Neural cell (in vitro differentiated cells): Measurements from ENCODE around the gene AFF3. TPM values are rescaled to one million over a fixed set of nuclear protein-coding genes. Genes with fewer than 3 reads are reported as not detected.

Experiments
- H2AFZ ChIP-seq: fragments of 200-600, 300-800 bp; sonication (generic), shearing (Covaris generic); 2 replicates; pipeline ENCODE4 v1.6.0; 2014; ENCODE audit warnings: low read depth, mild to moderate bottlenecking, antibody characterized with exemption, low read length, moderate library complexity
- H3F3A ChIP-seq: fragments of 200-600 bp; shearing (Covaris generic); 2 replicates; pipeline ENCODE4 v1.6.1; 2016; ENCODE audit warnings: mild to moderate bottlenecking, moderate library complexity, mixed read lengths, antibody characterized with exemption, low read length; ENCODE audit not compliant: insufficient read depth, poor library complexity, severe bottlenecking
- H3K27ac ChIP-seq: fragments of 200-600, 300-800 bp; sonication (generic), shearing (Covaris generic); 2 replicates; pipeline ENCODE4 v1.5.1; 2014; ENCODE audit warnings: mild to moderate bottlenecking, low read length, moderate library complexity
- H3K27me3 ChIP-seq: fragments of 300-800, 200-600 bp; sonication (generic), shearing (Covaris generic); 2 replicates; pipeline ENCODE4 v1.6.0; 2014; ENCODE audit warnings: mild to moderate bottlenecking, low read depth, low read length, moderate library complexity; ENCODE audit not compliant: insufficient read depth
- H3K36me3 ChIP-seq: fragments of 300-800, 200-600 bp; sonication (generic), shearing (Covaris generic); 2 replicates; pipeline ENCODE4 v1.5.1; 2014; ENCODE audit warnings: mild to moderate bottlenecking, antibody characterized with exemption, low read length, moderate library complexity; ENCODE audit not compliant: insufficient read depth
- H3K4me2 ChIP-seq: fragments of 300-800, 200-600 bp; sonication (generic), shearing (Covaris generic); 2 replicates; pipeline ENCODE4 v1.6.0; 2014; ENCODE audit warnings: mild to moderate bottlenecking, low read length
- H3K4me3 ChIP-seq: fragments of 300-800, 200-600 bp; sonication (generic), shearing (Covaris generic); 2 replicates; pipeline ENCODE4 v1.5.1; 2014; ENCODE audit warnings: mild to moderate bottlenecking, low read length, moderate library complexity
- H3K79me2 ChIP-seq: fragments of 200-600 bp; shearing (Covaris generic); replicated peaks from 2 replicates; pipeline ENCODE4 v1.6.0; 2014; ENCODE audit warnings: mild to moderate bottlenecking, low read length, moderate library complexity; ENCODE audit not compliant: insufficient read depth
- H3K9ac ChIP-seq: fragments of 300-800, 200-600 bp; sonication (generic), shearing (Covaris generic); 2 replicates; pipeline ENCODE4 v1.6.1; 2016; ENCODE audit warnings: mild to moderate bottlenecking, low read length, mixed read lengths
- H3K9me2 ChIP-seq: fragments of 200-600 bp; shearing (Covaris generic); 2 replicates; pipeline ENCODE4 v1.6.1; 2016; ENCODE audit warnings: mild to moderate bottlenecking, low read length, mixed read lengths; ENCODE audit not compliant: insufficient read depth
- H3K9me3 ChIP-seq: fragments of 200-600, 300-800 bp; sonication (generic), shearing (Covaris generic); 2 replicates; pipeline ENCODE4 v1.6.1; 2016; ENCODE audit warnings: mild to moderate bottlenecking, mixed run types, low read length, moderate library complexity, mixed read lengths
- H4K20me1 ChIP-seq: fragments of 200-600 bp; shearing (Covaris generic); 2 replicates; pipeline ENCODE4 v1.6.1; 2016; ENCODE audit warnings: mild to moderate bottlenecking, mixed run types; ENCODE audit not compliant: insufficient read depth
- EP300 ChIP-seq: fragments of 450-650 bp; conservative IDR thresholded peaks from 2 replicates; pipeline ENCODE4 v1.6.1; 2014; ENCODE audit warnings: antibody characterized with exemption, mild to moderate bottlenecking, moderate library complexity; ENCODE audit not compliant: poor library complexity, severe bottlenecking
- EZH2 ChIP-seq: fragments of 200-600, 300-800 bp; shearing (Covaris generic), sonication (generic); IDR thresholded peaks from 2 replicates; pipeline ENCODE4 v1.6.1; 2014; ENCODE audit warnings: antibody characterized with exemption, low read length, borderline replicate concordance, mild to moderate bottlenecking; ENCODE audit not compliant: insufficient read depth, poor library complexity, severe bottlenecking
- MXI1 ChIP-seq: fragments of 450-650 bp; conservative IDR thresholded peaks from 2 replicates; pipeline ENCODE4 v1.6.1; 2014; ENCODE audit warnings: antibody characterized with exemption, mild to moderate bottlenecking; ENCODE audit not compliant: poor library complexity, severe bottlenecking
- POLR2AphosphoS5 ChIP-seq: IDR thresholded peaks from 2 replicates; pipeline ENCODE4 v1.6.1; 2012
- RAD21 ChIP-seq: fragments of 450-650 bp; conservative IDR thresholded peaks from 2 replicates; pipeline ENCODE4 v1.6.1; 2014; ENCODE audit warnings: antibody characterized with exemption, mild to moderate bottlenecking, moderate library complexity
- SMC3 ChIP-seq: fragments of 450-650 bp; conservative IDR thresholded peaks from 2 replicates; pipeline ENCODE4 v1.6.1; 2014; ENCODE audit warnings: antibody characterized with exemption, mild to moderate bottlenecking, moderate library complexity; ENCODE audit not compliant: poor library complexity
- TAF1 ChIP-seq: IDR thresholded peaks from 2 replicates; pipeline ENCODE4 v1.6.1; 2012; ENCODE audit warnings: low read depth
- polyA plus RNA-seq: library from polyadenylated mRNA; depleted of rRNA; stranded (reverse); fragments of >200 nt; gene quantifications from 2 replicates; pipeline ENCODE4 v1.2.3, GENCODE V29; 2014
- TF ChIP-seq, protein P1 (sequence below): IDR thresholded peaks from 2 replicates; pipeline ENCODE4 v1.6.1; 2012; ENCODE audit warnings: borderline replicate concordance
- TF ChIP-seq, protein P2 (sequence below): fragments of 450-650 bp; IDR thresholded peaks from 2 replicates; pipeline ENCODE4 v1.5.1; 2014; ENCODE audit warnings: antibody characterized with exemption, mild to moderate bottlenecking, moderate library complexity; ENCODE audit not compliant: poor library complexity, severe bottlenecking

AFF3 gene
- polyA plus RNA-seq, 1 donor from 2014 or later, result 5.1 TPM

DNA sequence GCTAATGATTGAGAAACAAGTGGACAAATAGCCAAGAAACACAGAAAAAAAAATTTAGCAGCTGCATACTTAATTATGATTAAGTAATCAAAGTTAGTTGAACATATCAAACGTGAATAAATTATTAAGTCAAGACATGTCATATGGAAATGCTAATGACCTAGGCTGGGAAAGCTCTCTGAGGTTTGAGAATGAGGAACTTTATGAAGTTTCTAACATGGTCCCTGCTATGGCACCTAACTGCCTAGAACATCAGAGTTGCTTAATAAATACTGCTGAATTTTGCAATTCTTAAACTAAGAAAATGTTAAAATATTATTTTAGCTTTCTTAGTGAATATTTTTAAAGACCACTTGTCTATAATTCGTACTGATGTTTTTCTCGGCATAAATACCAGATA lies 99.8 kb downstream of the AFF3 start:
- no peaks in the 10 kb centered on the region for H3K9me2 ChIP-seq
- H3K4me3 ChIP-seq, result no peak overlapping the region
- no peaks in the 10 kb centered on the region for H3K9me3 ChIP-seq
- H3K9ac ChIP-seq, result no peak overlapping the region
- H3K27ac ChIP-seq, result no peak overlapping the region
- no peaks in the 10 kb centered on the region for H3K27me3 ChIP-seq
- H4K20me1 ChIP-seq, result no peaks in the 10 kb centered on the region
- no peak overlapping the region for H3K4me2 ChIP-seq
- no peak overlapping the region for H2AFZ ChIP-seq
- H3F3A ChIP-seq, result no peaks in the 10 kb centered on the region
- H3K36me3 ChIP-seq, result no peaks in the 10 kb centered on the region
- TF ChIP-seq, protein P1, sequence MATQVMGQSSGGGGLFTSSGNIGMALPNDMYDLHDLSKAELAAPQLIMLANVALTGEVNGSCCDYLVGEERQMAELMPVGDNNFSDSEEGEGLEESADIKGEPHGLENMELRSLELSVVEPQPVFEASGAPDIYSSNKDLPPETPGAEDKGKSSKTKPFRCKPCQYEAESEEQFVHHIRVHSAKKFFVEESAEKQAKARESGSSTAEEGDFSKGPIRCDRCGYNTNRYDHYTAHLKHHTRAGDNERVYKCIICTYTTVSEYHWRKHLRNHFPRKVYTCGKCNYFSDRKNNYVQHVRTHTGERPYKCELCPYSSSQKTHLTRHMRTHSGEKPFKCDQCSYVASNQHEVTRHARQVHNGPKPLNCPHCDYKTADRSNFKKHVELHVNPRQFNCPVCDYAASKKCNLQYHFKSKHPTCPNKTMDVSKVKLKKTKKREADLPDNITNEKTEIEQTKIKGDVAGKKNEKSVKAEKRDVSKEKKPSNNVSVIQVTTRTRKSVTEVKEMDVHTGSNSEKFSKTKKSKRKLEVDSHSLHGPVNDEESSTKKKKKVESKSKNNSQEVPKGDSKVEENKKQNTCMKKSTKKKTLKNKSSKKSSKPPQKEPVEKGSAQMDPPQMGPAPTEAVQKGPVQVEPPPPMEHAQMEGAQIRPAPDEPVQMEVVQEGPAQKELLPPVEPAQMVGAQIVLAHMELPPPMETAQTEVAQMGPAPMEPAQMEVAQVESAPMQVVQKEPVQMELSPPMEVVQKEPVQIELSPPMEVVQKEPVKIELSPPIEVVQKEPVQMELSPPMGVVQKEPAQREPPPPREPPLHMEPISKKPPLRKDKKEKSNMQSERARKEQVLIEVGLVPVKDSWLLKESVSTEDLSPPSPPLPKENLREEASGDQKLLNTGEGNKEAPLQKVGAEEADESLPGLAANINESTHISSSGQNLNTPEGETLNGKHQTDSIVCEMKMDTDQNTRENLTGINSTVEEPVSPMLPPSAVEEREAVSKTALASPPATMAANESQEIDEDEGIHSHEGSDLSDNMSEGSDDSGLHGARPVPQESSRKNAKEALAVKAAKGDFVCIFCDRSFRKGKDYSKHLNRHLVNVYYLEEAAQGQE, result no peak
- no peak for TF ChIP-seq TAF1
- no peak for TF ChIP-seq POLR2AphosphoS5
- TF ChIP-seq, protein P2, sequence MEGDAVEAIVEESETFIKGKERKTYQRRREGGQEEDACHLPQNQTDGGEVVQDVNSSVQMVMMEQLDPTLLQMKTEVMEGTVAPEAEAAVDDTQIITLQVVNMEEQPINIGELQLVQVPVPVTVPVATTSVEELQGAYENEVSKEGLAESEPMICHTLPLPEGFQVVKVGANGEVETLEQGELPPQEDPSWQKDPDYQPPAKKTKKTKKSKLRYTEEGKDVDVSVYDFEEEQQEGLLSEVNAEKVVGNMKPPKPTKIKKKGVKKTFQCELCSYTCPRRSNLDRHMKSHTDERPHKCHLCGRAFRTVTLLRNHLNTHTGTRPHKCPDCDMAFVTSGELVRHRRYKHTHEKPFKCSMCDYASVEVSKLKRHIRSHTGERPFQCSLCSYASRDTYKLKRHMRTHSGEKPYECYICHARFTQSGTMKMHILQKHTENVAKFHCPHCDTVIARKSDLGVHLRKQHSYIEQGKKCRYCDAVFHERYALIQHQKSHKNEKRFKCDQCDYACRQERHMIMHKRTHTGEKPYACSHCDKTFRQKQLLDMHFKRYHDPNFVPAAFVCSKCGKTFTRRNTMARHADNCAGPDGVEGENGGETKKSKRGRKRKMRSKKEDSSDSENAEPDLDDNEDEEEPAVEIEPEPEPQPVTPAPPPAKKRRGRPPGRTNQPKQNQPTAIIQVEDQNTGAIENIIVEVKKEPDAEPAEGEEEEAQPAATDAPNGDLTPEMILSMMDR, result no peak
- no peak for TF ChIP-seq SMC3
- no peak for TF ChIP-seq MXI1
- TF ChIP-seq RAD21, result no peak
- no peak for TF ChIP-seq EP300
- TF ChIP-seq EZH2, result no peak
- H3K79me2 ChIP-seq, result no peaks in the 10 kb centered on the region

DNA sequence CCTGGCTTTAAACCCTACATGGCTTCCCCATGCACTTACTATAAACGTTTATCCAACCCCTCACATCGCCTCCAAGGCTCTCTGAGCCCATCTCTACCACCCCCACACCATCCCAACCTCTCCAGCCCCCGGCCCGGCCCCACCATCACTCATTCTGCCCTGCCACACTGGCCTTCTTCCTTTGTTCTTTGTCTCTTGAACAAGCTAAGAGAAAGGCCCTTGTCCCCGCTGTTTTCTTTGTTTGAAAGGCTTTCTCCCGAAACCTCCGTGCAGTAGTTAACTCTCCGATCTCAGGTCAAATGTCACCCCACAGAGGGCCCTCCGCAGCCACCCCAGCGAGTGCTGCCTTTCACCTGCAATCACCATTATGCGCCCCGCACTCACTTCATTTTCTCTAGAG lies 100.4 kb downstream of the AFF3 start:
- H4K20me1 ChIP-seq, result no peaks in the 10 kb centered on the region
- H3K36me3 ChIP-seq, result no peaks in the 10 kb centered on the region
- TF ChIP-seq EZH2, result no peak
- no peak for TF ChIP-seq TAF1
- TF ChIP-seq, protein P1, result no peak
- no peak overlapping the region for H3K4me2 ChIP-seq
- H3K9me3 ChIP-seq, result no peaks in the 10 kb centered on the region
- H3K79me2 ChIP-seq, result no peaks in the 10 kb centered on the region
- H3K9ac ChIP-seq, result no peak overlapping the region
- H3K27ac ChIP-seq, result no peak overlapping the region
- no peaks in the 10 kb centered on the region for H3K9me2 ChIP-seq
- H2AFZ ChIP-seq, result peak overlapping the region; percentile 36
- H3K27me3 ChIP-seq, result no peaks in the 10 kb centered on the region
- no peaks in the 10 kb centered on the region for H3F3A ChIP-seq
- no peak overlapping the region for H3K4me3 ChIP-seq
